HG03108 (cell line): ENCODE measurements around the gene TCERG1L.

ENCODE experiments used
- ATAC-seq: cut with Tn5 transposase; IDR thresholded peaks from one replicate; pipeline ENCODE4 v1.9.1; 2021; ENCODE audit warnings: moderate library complexity; ENCODE audit not compliant: unreplicated experiment

Gene TCERG1L

GRCh38 chr10:131231323-131231964 lies 80.1 kb downstream of the TCERG1L start:
- ATAC-seq = no peak

GRCh38 chr10:131230641-131231322 lies 80.7 kb downstream of the TCERG1L start:
- ATAC-seq = no peak

- no peak for ATAC-seq
These were observed 81.4 kb downstream of the TCERG1L start for GRCh38 chr10:131230166-131230565.

- no peak for ATAC-seq
These were observed 84.3 kb downstream of the TCERG1L start for GRCh38 chr10:131227163-131227740.

DNA sequence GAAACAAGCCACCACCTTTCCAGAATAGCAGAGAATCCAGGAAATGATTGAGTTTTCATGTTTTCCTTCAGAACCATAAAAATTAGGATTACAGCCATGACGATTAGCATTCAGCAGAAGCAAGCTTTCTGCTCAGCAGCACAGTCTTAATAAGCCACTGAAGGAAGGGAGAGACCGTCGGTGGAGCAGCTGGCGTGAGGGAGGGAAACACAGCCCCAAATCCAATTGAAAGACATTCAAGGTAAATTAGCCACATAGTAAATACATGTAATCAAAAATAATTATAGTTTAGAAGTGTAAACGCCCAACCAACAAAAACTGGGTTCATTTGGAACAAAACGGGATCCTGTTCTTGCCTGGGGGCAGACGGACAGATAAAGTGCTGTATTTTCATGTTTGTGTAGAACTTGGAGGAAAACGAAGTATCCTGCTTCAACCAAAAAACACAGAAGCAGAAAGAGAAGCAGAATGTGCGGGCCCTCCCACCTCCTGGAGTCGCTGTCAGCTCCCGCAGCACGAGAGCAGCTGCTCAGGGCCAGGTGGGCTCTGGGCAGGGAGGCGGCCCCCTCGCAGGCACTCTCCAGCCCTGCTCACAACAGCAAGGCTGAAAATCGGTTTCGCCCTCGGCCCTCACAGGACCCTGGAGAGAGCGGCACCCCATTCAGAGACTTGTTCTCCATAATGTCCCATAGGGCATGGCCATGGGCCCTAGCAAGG lies 84.9 kb downstream of the TCERG1L start:
- ATAC-seq = no peak

GRCh38 chr10:131224106-131224505 lies 87.4 kb downstream of the TCERG1L start:
- ATAC-seq = no peak

DNA sequence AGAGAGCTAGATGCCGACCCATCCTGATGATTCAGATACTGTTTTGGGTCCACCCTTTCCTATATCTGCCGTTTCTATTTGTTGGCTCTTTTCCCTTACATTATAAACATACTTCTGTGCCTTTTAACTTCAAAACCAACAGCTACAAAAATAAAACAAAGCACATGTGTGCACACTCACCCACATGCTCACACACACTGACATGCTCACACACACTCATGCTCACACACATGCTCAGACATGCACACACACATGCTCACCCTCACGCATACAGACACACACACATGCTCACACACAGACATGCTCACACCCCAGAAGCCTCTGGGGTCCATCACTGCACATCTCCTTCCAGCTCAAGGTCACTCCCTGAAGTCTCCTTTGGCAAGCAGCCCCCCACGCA lies 88.1 kb downstream of the TCERG1L start:
- ATAC-seq = no peak

DNA sequence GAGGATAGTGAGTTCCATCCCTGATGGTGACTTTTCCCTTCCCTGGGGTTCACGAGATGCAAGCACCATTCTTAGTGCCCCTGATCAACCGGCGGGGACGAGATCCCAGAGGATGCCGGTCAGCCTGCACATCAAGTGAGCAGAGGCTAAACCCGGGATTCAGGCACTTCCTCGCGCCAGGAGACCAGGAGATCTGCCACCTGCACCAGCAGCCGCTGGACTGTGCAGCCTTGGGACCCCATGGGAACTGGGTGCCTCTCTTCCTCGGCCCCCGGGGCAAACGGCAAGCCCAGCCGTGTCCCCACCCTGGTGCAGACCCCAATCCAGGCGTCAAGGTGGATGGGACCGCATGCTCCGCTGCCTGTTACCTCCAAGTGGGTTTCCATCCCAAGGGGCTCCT lies 88.5 kb downstream of the TCERG1L start:
- ATAC-seq = no peak

- no peak for ATAC-seq
These were observed 89.8 kb downstream of the TCERG1L start for GRCh38 chr10:131221632-131222277.

- no peak for ATAC-seq
These were observed 90.8 kb downstream of the TCERG1L start for GRCh38 chr10:131220601-131221171.

DNA sequence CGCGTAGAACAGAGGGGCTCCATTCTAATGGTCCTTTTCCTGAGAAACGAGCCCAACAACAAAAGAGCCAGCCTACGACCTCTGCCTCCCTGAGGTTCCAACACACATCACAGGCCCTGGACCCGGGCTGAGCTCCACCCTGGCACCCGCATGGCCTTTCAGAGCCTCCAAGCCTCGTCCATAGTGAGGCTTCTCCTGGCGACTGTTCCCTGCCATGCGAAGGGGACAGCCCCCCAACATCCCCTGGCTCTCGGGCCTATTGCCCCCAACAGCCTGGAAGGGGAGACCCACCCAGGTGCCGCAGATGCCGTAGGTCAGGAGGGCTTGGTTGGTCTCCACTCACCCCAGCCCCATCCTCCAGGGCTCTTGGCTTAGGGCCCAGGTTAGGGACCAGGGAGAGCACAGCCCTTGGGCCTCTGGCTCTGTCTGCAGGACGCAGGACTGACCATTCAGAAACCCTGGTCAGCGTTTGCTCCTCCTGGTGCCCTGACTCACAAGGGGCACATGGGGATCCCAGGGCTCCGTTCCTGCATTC lies 91.5 kb downstream of the TCERG1L start:
- no peak for ATAC-seq

DNA sequence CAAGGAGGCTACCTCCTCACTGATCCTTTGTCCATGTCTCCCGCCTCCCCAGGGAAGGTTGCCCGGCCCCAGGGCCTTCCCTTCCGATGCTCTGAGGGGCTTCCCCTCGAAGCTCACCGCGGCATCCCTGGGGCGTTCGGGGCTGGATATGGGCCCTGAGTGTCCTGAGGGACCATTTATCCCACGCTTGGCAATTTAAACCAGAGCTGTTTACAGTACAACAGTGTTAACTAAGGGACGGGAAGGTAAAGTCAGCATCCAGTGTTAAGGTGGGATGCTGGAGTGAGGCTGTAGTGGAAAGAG lies 92.0 kb downstream of the TCERG1L start:
- no peak for ATAC-seq

GRCh38 chr10:131218811-131219583 lies 92.5 kb downstream of the TCERG1L start:
- no peak for ATAC-seq

GRCh38 chr10:131216681-131217230 lies 94.8 kb downstream of the TCERG1L start:
- ATAC-seq = no peak

DNA sequence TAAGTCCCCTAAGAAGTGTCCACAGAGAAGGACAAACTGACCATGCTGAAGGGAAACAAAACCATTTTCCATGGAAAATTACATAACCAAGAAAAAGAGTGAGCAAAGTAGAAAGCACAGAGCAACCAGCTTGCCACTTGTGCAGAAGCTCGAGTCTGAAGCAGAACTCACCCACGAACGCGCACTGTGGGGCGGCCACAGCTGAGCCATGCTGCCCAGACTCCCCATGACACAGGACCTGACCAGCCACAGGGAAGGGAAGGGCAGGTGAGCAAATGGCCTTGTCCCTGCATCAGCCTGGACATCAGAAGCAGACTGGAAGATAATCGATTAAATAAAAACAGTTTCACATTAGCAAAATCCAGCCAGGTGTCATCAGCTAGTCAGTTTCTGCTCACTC lies 95.7 kb downstream of the TCERG1L start:
- ATAC-seq = no peak

DNA sequence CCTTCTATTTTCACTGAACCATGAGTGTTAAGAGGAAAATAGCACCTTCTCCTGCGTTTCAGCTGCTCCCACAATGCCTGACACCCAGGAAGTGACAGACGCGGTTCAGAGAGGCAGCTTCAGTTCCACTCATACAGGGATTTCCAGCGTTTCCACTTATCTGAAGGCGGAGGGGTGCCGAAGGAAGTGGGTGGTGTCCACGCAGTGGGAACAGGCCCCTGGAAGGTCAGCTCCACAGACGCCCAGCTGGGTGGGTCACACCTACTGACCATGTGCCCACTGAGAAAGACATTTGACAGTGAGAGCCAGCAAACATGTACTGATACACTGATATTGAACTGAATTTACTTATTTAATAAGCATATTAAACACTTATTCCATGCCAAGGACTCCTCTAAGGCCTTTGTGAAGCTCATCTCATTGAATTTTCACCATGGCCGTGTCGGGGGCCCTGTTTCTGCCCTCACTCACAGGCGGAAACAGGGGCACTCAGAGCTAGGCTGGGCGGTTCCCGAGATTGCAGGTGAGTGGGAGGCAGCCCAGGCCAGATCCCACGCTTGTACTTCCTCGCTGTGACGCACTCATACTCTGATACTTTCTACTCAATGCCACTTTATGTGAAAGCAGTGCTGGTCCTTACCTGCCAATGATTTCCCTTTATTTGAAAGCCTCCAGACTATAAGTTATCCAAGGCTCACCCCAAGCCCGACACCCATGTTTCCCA lies 96.8 kb downstream of the TCERG1L start:
- no peak for ATAC-seq

DNA sequence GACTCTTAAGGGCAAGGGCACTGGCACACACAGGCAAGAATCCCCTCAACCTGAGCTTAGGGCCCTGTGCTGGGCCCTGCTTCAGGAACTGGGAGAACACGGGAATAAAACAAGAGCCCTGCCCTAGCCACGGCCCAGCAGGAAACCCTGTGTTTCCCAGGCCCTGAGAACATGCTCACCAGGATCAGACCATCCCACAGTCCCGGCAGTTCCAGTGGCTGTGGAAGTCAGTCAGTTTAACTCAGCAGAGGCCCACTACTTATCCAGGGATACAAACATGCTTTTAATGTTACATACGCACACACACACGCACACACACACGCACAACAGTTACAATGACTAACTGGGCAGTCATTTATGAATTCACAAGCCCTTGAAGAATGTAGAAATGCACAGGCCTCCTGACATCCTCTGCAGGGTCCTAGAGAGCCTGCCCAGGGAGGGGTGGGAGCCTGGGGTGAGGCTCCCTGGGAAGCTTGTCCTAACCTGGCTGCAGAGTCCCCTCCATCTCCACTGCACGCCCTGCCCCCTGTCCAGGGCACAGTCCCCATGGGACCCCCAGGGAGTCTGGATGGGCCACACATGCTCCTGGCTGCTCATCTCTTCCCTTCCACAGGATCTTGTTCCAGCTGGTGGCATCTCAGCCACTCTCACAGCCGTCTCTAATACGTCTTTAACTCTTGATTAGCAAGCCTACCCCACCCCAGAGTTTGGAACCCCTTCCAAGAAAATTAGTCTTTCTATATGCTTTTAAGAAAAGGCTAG lies 97.6 kb downstream of the TCERG1L start:
- no peak for ATAC-seq

DNA sequence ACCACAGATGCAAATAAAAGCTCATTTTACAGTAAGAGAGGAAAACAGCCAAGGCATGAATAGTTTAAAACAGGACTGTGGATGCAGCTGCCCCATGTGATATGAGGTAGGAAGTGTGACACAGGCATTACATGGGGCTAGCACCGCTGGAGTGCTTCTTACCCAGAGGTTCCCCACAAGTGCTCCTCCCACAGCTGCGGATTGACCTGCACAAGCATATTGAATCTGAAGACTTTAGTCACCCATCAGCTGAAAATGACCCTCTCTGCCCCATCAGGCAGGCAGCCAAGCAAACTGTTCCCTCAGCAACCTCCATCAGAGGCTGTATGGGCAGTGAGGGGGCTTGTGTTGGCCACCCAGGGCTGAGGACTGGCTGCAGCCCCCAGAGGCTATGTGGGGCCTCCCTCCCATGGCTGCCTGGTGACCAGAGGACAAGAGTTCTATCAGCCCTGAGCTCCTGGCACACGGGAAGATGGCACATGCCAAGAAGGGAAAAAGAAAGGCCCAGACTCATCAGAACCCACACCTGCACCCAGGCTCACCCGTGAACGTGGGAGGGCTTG lies 98.7 kb downstream of the TCERG1L start:
- no peak for ATAC-seq
